ENCODE measurements around the gene CLNS1A.

DNA sequence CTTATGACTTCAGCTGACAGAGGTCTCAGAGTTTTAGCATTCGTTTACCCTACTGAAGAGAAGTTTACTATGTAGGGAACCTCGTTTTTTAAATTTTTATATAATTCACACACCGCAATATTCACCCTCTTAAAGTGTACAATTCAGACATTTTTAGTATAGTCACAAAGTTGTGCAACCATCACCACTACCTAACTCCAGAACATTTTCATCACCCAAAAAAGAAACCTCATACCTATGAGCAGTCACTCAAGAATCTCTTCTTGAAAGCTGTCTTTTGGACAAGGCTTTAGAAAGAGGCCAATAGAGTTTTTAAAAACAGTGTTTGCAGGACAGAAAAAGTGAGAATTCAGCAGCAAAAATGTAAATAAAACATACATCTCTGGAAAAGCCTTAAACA lies 39.5 kb upstream of the CLNS1A start:
- TF ChIP-seq, protein P1, sequence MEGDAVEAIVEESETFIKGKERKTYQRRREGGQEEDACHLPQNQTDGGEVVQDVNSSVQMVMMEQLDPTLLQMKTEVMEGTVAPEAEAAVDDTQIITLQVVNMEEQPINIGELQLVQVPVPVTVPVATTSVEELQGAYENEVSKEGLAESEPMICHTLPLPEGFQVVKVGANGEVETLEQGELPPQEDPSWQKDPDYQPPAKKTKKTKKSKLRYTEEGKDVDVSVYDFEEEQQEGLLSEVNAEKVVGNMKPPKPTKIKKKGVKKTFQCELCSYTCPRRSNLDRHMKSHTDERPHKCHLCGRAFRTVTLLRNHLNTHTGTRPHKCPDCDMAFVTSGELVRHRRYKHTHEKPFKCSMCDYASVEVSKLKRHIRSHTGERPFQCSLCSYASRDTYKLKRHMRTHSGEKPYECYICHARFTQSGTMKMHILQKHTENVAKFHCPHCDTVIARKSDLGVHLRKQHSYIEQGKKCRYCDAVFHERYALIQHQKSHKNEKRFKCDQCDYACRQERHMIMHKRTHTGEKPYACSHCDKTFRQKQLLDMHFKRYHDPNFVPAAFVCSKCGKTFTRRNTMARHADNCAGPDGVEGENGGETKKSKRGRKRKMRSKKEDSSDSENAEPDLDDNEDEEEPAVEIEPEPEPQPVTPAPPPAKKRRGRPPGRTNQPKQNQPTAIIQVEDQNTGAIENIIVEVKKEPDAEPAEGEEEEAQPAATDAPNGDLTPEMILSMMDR (IDR thresholded peaks at IDR 0.05) = no peak
- TF ChIP-seq EP300 (IDR thresholded peaks at IDR 0.05) = no peak
